GM23338 (cell line): ENCODE data around the gene HTRA1. TPM values are rescaled to one million over a fixed set of nuclear protein-coding genes. Genes with fewer than 3 reads are reported as not detected.

ENCODE experiments used
- ATAC-seq: fragments of 200-7000 bp; cut with Tn5 transposase; 3 replicates; pipeline ENCODE4 v1.9.1; 2020
- DNase-seq: peaks from one replicate; pipeline ENCODE4 v3.0.0-alpha.2; 2015; ENCODE audit warnings: low spot score
- H2AFZ ChIP-seq: fragments of 200-600 bp; sonication (generic); 2 replicates; pipeline ENCODE4 v1.8.0; 2016; ENCODE audit warnings: antibody characterized with exemption, mild to moderate bottlenecking, moderate library complexity
- H3F3A ChIP-seq: fragments of 200-600 bp; sonication (generic); replicated peaks from 2 replicates; pipeline ENCODE4 v1.8.0; 2017; ENCODE audit warnings: antibody characterized with exemption, mixed run types, low read depth
- H3K27ac ChIP-seq: fragments of 200-600 bp; sonication (generic); 2 replicates; pipeline ENCODE4 v1.6.1; 2016; ENCODE audit warnings: low read depth
- H3K27me3 ChIP-seq: fragments of 200-600 bp; sonication (generic); 2 replicates; pipeline ENCODE4 v1.8.0; 2016; ENCODE audit warnings: mild to moderate bottlenecking, mixed run types, moderate library complexity; ENCODE audit not compliant: insufficient read depth
- H3K36me3 ChIP-seq: fragments of 200-600 bp; sonication (generic); 2 replicates; pipeline ENCODE4 v1.8.0; 2016; ENCODE audit warnings: mild to moderate bottlenecking; ENCODE audit not compliant: insufficient read depth
- H3K4me1 ChIP-seq: fragments of 200-600 bp; sonication (generic); 2 replicates; pipeline ENCODE4 v1.8.0; 2016; ENCODE audit warnings: mild to moderate bottlenecking, moderate library complexity; ENCODE audit not compliant: insufficient read depth
- H3K4me2 ChIP-seq: fragments of 200-600 bp; sonication (generic); 2 replicates; pipeline ENCODE4 v1.7.1; 2017; ENCODE audit warnings: mixed run types
- H3K4me3 ChIP-seq: fragments of 200-600 bp; sonication (generic); 2 replicates; pipeline ENCODE4 v1.6.1; 2016; ENCODE audit warnings: mixed run types
- H3K79me2 ChIP-seq: fragments of 200-600 bp; sonication (generic); replicated peaks from 2 replicates; pipeline ENCODE4 v1.8.0; 2017; ENCODE audit warnings: mild to moderate bottlenecking; ENCODE audit not compliant: insufficient read depth
- H3K9me2 ChIP-seq: fragments of 200-600 bp; sonication (generic); 2 replicates; pipeline ENCODE4 v1.8.0; 2017; ENCODE audit not compliant: insufficient read depth
- H4K20me1 ChIP-seq: fragments of 200-600 bp; sonication (generic); replicated peaks from 2 replicates; pipeline ENCODE4 v1.8.0; 2017; ENCODE audit warnings: mild to moderate bottlenecking; ENCODE audit not compliant: insufficient read depth
- H3K27ac Mint-ChIP-seq: 2 replicates; pipeline ENCODE4 v1.8.0; 2020; ENCODE audit warnings: inconsistent platforms, mild to moderate bottlenecking, moderate library complexity, mixed read lengths
- H3K27me3 Mint-ChIP-seq: 3 replicates; pipeline ENCODE4 v1.8.0; 2022; ENCODE audit warnings: low read depth, mild to moderate bottlenecking, moderate library complexity, mixed read lengths, inconsistent platforms; ENCODE audit not compliant: insufficient read depth, poor library complexity
- H3K36me3 Mint-ChIP-seq: 3 replicates; pipeline ENCODE4 v1.8.0; 2021; ENCODE audit warnings: low read depth, mild to moderate bottlenecking, inconsistent platforms, moderate library complexity, mixed read lengths
- H3K4me1 Mint-ChIP-seq: 3 replicates; pipeline ENCODE4 v1.8.0; 2020; ENCODE audit warnings: mild to moderate bottlenecking, inconsistent platforms, mixed read lengths
- H3K4me3 Mint-ChIP-seq: 3 replicates; pipeline ENCODE4 v1.8.0; 2021; ENCODE audit warnings: moderate library complexity, mild to moderate bottlenecking, inconsistent platforms, mixed read lengths
- H3K9me3 Mint-ChIP-seq: 3 replicates; pipeline ENCODE4 v1.8.0; 2020; ENCODE audit warnings: moderate library complexity, mild to moderate bottlenecking, inconsistent platforms, mixed read lengths
- CREB1 ChIP-seq: fragments of 250-450 bp; sonication (Bioruptor Pico); IDR thresholded peaks from 2 replicates; pipeline ENCODE4 v1.5.0; 2020; ENCODE audit warnings: low read depth, mild to moderate bottlenecking, moderate library complexity
- CTCF ChIP-seq, 2 experiments: fragments of 200-600 bp in 1 of 2; sonication (generic) in 1 of 2; conservative IDR thresholded peaks; 2 replicates each; pipeline versions ENCODE4 v1.5.1 to v1.6.1; 2016 to 2017; ENCODE audit warnings: antibody characterized with exemption in 2 of 2, low read depth in 2 of 2, mild to moderate bottlenecking in 2 of 2, moderate library complexity in 1 of 2
- ETS1 ChIP-seq: IDR thresholded peaks from 2 replicates; pipeline ENCODE4 v1.6.1; 2016; ENCODE audit warnings: antibody characterized with exemption
- EZH2 ChIP-seq: fragments of 200-600 bp; sonication (generic); IDR thresholded peaks from one replicate; pipeline ENCODE4 v1.8.0; 2017; ENCODE audit warnings: antibody characterized with exemption, mild to moderate bottlenecking, low read depth; ENCODE audit not compliant: unreplicated experiment
- EZH2phosphoT487 ChIP-seq: fragments of 200-600 bp; sonication (generic); IDR thresholded peaks from one replicate; pipeline ENCODE4 v1.8.1; 2018; ENCODE audit warnings: antibody characterized with exemption; ENCODE audit not compliant: unreplicated experiment
- JUNB ChIP-seq: IDR thresholded peaks from one replicate; pipeline ENCODE4 v1.6.1; 2016; ENCODE audit warnings: antibody characterized with exemption; ENCODE audit not compliant: unreplicated experiment
- NANOG ChIP-seq: IDR thresholded peaks from 2 replicates; pipeline ENCODE4 v1.6.1; 2016; ENCODE audit warnings: antibody characterized with exemption, borderline replicate concordance
- POLR2AphosphoS5 ChIP-seq: IDR thresholded peaks from 2 replicates; pipeline ENCODE4 v1.6.1; 2016; ENCODE audit warnings: antibody characterized with exemption, low read depth
- REST ChIP-seq: IDR thresholded peaks from one replicate; pipeline ENCODE4 v1.6.1; 2018; ENCODE audit warnings: antibody characterized with exemption; ENCODE audit not compliant: unreplicated experiment
- STAT1 ChIP-seq: IDR thresholded peaks from one replicate; pipeline ENCODE4 v1.6.1; 2016; ENCODE audit warnings: antibody characterized with exemption; ENCODE audit not compliant: unreplicated experiment
- ZNF114 ChIP-seq: fragments of 250-450 bp; sonication (Bioruptor Pico); IDR thresholded peaks from 2 replicates; pipeline ENCODE4 v1.5.0; 2020; ENCODE audit warnings: mild to moderate bottlenecking, moderate library complexity
- ZNF331 ChIP-seq: fragments of 250-450 bp; sonication (Bioruptor Pico); IDR thresholded peaks from 2 replicates; pipeline ENCODE4 v1.5.0; 2020; ENCODE audit warnings: low read depth, mild to moderate bottlenecking, moderate library complexity
- ZNF462 ChIP-seq: fragments of 250-450 bp; sonication (Bioruptor Pico); IDR thresholded peaks from 2 replicates; pipeline ENCODE4 v1.5.0; 2020; ENCODE audit warnings: mild to moderate bottlenecking, moderate library complexity
- polyA plus RNA-seq: library from polyadenylated mRNA; unstranded; fragments of >200 nt; fragmentation: Nextera tagmentation; extraction: Ambion mirVana; gene quantifications from 2 replicates; pipeline ENCODE4 v1.2.1, GENCODE V29; 2016
- total RNA-seq: library from RNA; depleted of rRNA; stranded (reverse); fragments of >200 nt; shearing (Covaris generic); gene quantifications from 2 replicates; pipeline ENCODE4 v1.2.3, GENCODE V29; 2014

HTRA1 gene
- total and polyA plus RNA-seq, 2 experiments from 2014 or later: 8.1 to 16.1 TPM

GRCh38 chr10:122485670-122486069, 24.3 kb downstream of the HTRA1 start:
- Mint-ChIP-seq H3K9me3 (peaks cover 10% of the 10 kb centered on the region), H3K4me3 (no peak overlapping the region), H3K27ac (no peak overlapping the region), H3K36me3 (peaks cover 4% of the 10 kb centered on the region; the same call in 1 of the 3 replicates), H3K27me3 (peaks cover 10% of the 10 kb centered on the region), H3K4me1 (peaks cover 5% of the 10 kb centered on the region; the same call in 2 of the 3 replicates)
- TF ChIP-seq NANOG (no peak), ZNF462 (no peak), EZH2 (no peak), ZNF331 (no peak), EZH2phosphoT487 (no peak), POLR2AphosphoS5 (no peak), STAT1 (no peak), ETS1 (no peak), CREB1 (no peak), REST (no peak), CTCF (conservative IDR thresholded peaks at IDR 0.05; ENCODE audit: low read depth in 2 of 2) (no peak), ZNF114 (CRISPR knock-in tag) (no peak), JUNB (no peak)
- DNase-seq: no peak
- H3K27ac ChIP-seq: no peak overlapping the region
- no peak overlapping the region for H3K4me2 ChIP-seq
- no peak for ATAC-seq
- no peaks in the 10 kb centered on the region for H3K79me2 ChIP-seq
- no peak overlapping the region for H3K4me3 ChIP-seq
- no peaks in the 10 kb centered on the region for H3F3A ChIP-seq
- H4K20me1 ChIP-seq: no peaks in the 10 kb centered on the region
- H3K9me2 ChIP-seq: no peaks in the 10 kb centered on the region
- no peaks in the 10 kb centered on the region for H3K36me3 ChIP-seq
- no peaks in the 10 kb centered on the region; the same call in 1 of the 2 replicates for H3K4me1 ChIP-seq
- no peak overlapping the region for H2AFZ ChIP-seq
- H3K27me3 ChIP-seq: no peaks in the 10 kb centered on the region
